Mesothelial cell of epicardium (in vitro differentiated cells): ENCODE measurements around the gene SMIM34. TPM values are rescaled to one million over a fixed set of nuclear protein-coding genes. Genes with fewer than 3 reads are reported as not detected.

Source experiments
- total RNA-seq: library from RNA; stranded (reverse); gene quantifications from 3 replicates; pipeline ENCODE4 v1.2.1, GENCODE V29; 2021

The SMIM34 gene
- total RNA-seq, 1 donor from 2014 or later, result not detected

Other genes with a start within 250 kb of the SMIM34 start
- gene KCNE2, start 59.9 kb downstream of the SMIM34 start, total RNA-seq, result 0.82 to 1.4 TPM (median 0.92 TPM) in 3 replicates
- gene SMIM11, start 48.4 kb downstream of the SMIM34 start, total RNA-seq, result 8.4 to 16.9 TPM (median 8.4 TPM) in 3 replicates
- gene KCNE1, start 88.3 kb upstream of the SMIM34 start, total RNA-seq, result 0.50 to 1.0 TPM (median 0.55 TPM) in 3 replicates
- gene RCAN1, start 191.2 kb upstream of the SMIM34 start, total RNA-seq, result 13.9 to 15.7 TPM (median 14.8 TPM) in 3 replicates
- 1.4 to 1.7 TPM (median 1.5 TPM) in 3 replicates for gene CLIC6, start 245.0 kb upstream of the SMIM34 start, total RNA-seq